ENCODE results near the gene AACS. TPM values are rescaled to one million over a fixed set of nuclear protein-coding genes. Genes with fewer than 3 reads are reported as not detected.

The AACS gene
- total and polyA plus RNA-seq, 4 donors, result 3.4 to 13.6 (median 7.3) TPM

DNA sequence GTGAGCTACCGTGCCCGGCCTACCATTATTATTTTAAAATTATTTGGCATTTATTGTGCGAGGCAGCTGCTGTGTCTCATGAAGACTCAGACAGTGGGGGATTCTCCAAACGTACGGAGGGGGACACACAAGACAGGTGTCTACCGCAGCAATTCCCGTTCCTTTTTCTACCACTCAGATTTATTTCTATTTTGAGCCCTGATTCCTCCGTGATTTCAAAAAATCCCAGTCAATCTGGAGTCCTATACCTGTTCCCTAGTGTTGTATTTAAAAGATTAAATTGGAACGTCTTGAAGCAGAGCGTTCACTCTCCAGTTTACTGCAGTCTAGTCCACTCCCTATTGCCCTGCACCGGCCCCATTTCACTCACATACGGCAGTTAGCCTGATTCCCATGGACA is 97.9 kb downstream of the AACS start:
- Histone ChIP-seq H3K9me3 (ENCODE audit: control insufficient read depth in 4 of 4, low read length in 3 of 4) (no peaks in the 10 kb centered on the region), H3K4me3 (ENCODE audit: low read depth in 1 of 3, low read length in 3 of 3) (no peak overlapping the region), H3K36me3 (ENCODE audit: control insufficient read depth in 4 of 4, insufficient read depth in 3 of 4, low read depth in 1 of 4, low read length in 3 of 4) (no peaks in the 10 kb centered on the region), H3K27me3 (ENCODE audit: control insufficient read depth in 4 of 4, insufficient read depth in 4 of 4, low read length in 3 of 4) (peaks cover 0 to 5% (median 0%) of the 10 kb centered on the region in 4 donors), H3K27ac (ENCODE audit: low read depth in 1 of 2, low read length in 2 of 2) (no peak overlapping the region), H3K4me1 (ENCODE audit: control insufficient read depth in 4 of 4, insufficient read depth in 4 of 4, low read length in 3 of 4) (no peaks in the 10 kb centered on the region), H3K9ac (ENCODE audit: low read depth in 1 of 2, low read length in 2 of 2) (no peak overlapping the region)
- WGBS, result 79% methylated on average over 12 of the region's 12 CpGs
- TF ChIP-seq YY1 (IDR thresholded peaks at IDR 0.05) (no peak), JUND (IDR thresholded peaks at IDR 0.05) (no peak), NR2F2 (IDR thresholded peaks at IDR 0.05) (no peak), HNF4A (conservative IDR thresholded peaks at IDR 0.05) (no peak), FOXA2 (IDR thresholded peaks at IDR 0.05) (no peak), HNF4G (IDR thresholded peaks at IDR 0.05) (no peak), EGR1 (IDR thresholded peaks at IDR 0.05; ENCODE audit: low read depth in 2 of 2) (no peak), RXRA (IDR thresholded peaks at IDR 0.05) (no peak), GABPA (IDR thresholded peaks at IDR 0.05 in 1 of 2, conservative IDR thresholded peaks at IDR 0.05 in 1 of 2) (no peak), FOXA1 (IDR thresholded peaks at IDR 0.05) (no peak), RAD21 (IDR thresholded peaks at IDR 0.05) (no peak), SP1 (IDR thresholded peaks at IDR 0.05) (no peak), TAF1 (conservative IDR thresholded peaks at IDR 0.05) (no peak)
- TF ChIP-seq, protein P1, sequence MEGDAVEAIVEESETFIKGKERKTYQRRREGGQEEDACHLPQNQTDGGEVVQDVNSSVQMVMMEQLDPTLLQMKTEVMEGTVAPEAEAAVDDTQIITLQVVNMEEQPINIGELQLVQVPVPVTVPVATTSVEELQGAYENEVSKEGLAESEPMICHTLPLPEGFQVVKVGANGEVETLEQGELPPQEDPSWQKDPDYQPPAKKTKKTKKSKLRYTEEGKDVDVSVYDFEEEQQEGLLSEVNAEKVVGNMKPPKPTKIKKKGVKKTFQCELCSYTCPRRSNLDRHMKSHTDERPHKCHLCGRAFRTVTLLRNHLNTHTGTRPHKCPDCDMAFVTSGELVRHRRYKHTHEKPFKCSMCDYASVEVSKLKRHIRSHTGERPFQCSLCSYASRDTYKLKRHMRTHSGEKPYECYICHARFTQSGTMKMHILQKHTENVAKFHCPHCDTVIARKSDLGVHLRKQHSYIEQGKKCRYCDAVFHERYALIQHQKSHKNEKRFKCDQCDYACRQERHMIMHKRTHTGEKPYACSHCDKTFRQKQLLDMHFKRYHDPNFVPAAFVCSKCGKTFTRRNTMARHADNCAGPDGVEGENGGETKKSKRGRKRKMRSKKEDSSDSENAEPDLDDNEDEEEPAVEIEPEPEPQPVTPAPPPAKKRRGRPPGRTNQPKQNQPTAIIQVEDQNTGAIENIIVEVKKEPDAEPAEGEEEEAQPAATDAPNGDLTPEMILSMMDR (IDR thresholded peaks at IDR 0.05; ENCODE audit: low read depth, low read length, missing input control), result no peak
- TF ChIP-seq, protein P2, sequence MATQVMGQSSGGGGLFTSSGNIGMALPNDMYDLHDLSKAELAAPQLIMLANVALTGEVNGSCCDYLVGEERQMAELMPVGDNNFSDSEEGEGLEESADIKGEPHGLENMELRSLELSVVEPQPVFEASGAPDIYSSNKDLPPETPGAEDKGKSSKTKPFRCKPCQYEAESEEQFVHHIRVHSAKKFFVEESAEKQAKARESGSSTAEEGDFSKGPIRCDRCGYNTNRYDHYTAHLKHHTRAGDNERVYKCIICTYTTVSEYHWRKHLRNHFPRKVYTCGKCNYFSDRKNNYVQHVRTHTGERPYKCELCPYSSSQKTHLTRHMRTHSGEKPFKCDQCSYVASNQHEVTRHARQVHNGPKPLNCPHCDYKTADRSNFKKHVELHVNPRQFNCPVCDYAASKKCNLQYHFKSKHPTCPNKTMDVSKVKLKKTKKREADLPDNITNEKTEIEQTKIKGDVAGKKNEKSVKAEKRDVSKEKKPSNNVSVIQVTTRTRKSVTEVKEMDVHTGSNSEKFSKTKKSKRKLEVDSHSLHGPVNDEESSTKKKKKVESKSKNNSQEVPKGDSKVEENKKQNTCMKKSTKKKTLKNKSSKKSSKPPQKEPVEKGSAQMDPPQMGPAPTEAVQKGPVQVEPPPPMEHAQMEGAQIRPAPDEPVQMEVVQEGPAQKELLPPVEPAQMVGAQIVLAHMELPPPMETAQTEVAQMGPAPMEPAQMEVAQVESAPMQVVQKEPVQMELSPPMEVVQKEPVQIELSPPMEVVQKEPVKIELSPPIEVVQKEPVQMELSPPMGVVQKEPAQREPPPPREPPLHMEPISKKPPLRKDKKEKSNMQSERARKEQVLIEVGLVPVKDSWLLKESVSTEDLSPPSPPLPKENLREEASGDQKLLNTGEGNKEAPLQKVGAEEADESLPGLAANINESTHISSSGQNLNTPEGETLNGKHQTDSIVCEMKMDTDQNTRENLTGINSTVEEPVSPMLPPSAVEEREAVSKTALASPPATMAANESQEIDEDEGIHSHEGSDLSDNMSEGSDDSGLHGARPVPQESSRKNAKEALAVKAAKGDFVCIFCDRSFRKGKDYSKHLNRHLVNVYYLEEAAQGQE (IDR thresholded peaks at IDR 0.05), result no peak
- TF ChIP-seq, protein P3, sequence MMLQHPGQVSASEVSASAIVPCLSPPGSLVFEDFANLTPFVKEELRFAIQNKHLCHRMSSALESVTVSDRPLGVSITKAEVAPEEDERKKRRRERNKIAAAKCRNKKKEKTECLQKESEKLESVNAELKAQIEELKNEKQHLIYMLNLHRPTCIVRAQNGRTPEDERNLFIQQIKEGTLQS (IDR thresholded peaks at IDR 0.05), result no peak
- TF ChIP-seq, protein P4, sequence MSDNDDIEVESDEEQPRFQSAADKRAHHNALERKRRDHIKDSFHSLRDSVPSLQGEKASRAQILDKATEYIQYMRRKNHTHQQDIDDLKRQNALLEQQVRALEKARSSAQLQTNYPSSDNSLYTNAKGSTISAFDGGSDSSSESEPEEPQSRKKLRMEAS (IDR thresholded peaks at IDR 0.05), result no peak
- TF ChIP-seq, protein P5, sequence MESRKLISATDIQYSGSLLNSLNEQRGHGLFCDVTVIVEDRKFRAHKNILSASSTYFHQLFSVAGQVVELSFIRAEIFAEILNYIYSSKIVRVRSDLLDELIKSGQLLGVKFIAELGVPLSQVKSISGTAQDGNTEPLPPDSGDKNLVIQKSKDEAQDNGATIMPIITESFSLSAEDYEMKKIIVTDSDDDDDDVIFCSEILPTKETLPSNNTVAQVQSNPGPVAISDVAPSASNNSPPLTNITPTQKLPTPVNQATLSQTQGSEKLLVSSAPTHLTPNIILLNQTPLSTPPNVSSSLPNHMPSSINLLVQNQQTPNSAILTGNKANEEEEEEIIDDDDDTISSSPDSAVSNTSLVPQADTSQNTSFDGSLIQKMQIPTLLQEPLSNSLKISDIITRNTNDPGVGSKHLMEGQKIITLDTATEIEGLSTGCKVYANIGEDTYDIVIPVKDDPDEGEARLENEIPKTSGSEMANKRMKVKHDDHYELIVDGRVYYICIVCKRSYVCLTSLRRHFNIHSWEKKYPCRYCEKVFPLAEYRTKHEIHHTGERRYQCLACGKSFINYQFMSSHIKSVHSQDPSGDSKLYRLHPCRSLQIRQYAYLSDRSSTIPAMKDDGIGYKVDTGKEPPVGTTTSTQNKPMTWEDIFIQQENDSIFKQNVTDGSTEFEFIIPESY (IDR thresholded peaks at IDR 0.05), result no peak
- no peak for DNase-seq (ENCODE audit: low spot score)
